ENCODE results near the gene KCNK10. TPM values are rescaled to one million over a fixed set of nuclear protein-coding genes. Genes with fewer than 3 reads are reported as not detected.

Gene KCNK10
- total RNA-seq, 4 donors from 2014 or later = 0.10 to 0.38 TPM; not detected in 2

- no peak for TF ChIP-seq POLR2A (IDR thresholded peaks at IDR 0.05)
- no peak for TF ChIP-seq CTCF (IDR thresholded peaks at IDR 0.05)
- no peak overlapping the region for H3K27ac ChIP-seq
- H3K4me3 ChIP-seq (replicated peaks in 1 of 3) = no peak overlapping the region
- 73 to 80% methylated on average over 4 of the region's 4 CpGs for WGBS, 2 donors
- no peak for DNase-seq
- no peaks in the 10 kb centered on the region for H3K36me3 ChIP-seq
- no peaks in the 10 kb centered on the region for H3K4me1 ChIP-seq
- intact Hi-C loops (cut with DNase I) = no loop called here
- no peaks in the 10 kb centered on the region for H3K9me3 ChIP-seq
- H3K27me3 ChIP-seq = no peaks in the 10 kb centered on the region
Observed at GRCh38 chr14:88258021-88258420, 65.0 kb downstream of the KCNK10 start.

GRCh38 chr14:88256997-88257950 lies 65.8 kb downstream of the KCNK10 start:
- Histone ChIP-seq H3K9me3 (no peaks in the 10 kb centered on the region), H3K4me1 (no peaks in the 10 kb centered on the region), H3K4me3 (replicated peaks in 1 of 3) (no peak overlapping the region), H3K27ac (no peak overlapping the region), H3K27me3 (no peaks in the 10 kb centered on the region), H3K36me3 (no peaks in the 10 kb centered on the region)
- TF ChIP-seq POLR2A (IDR thresholded peaks at IDR 0.05) = no peak
- no peak for TF ChIP-seq CTCF (IDR thresholded peaks at IDR 0.05)
- 58 to 59% methylated on average over 9 of the region's 9 CpGs for WGBS, 2 donors
- intact Hi-C loops (cut with DNase I) = no loop called here
- no peak for DNase-seq

GRCh38 chr14:88255798-88256197 lies 67.3 kb downstream of the KCNK10 start:
- H3K4me3 ChIP-seq (replicated peaks in 1 of 3) = no peak overlapping the region
- no peaks in the 10 kb centered on the region for H3K9me3 ChIP-seq
- no peaks in the 10 kb centered on the region for H3K27me3 ChIP-seq
- H3K27ac ChIP-seq = no peak overlapping the region
- no peaks in the 10 kb centered on the region for H3K4me1 ChIP-seq
- H3K36me3 ChIP-seq = no peaks in the 10 kb centered on the region
- WGBS, 2 donors = 55 to 70% methylated on average over 4 of the region's 4 CpGs
- intact Hi-C loops (cut with DNase I) = no loop called here
- no peak for DNase-seq
- no peak for TF ChIP-seq POLR2A (IDR thresholded peaks at IDR 0.05)
- TF ChIP-seq CTCF (IDR thresholded peaks at IDR 0.05) = no peak

- Histone ChIP-seq H3K9me3 (no peaks in the 10 kb centered on the region), H3K36me3 (no peaks in the 10 kb centered on the region), H3K27ac (no peak overlapping the region), H3K4me1 (no peaks in the 10 kb centered on the region), H3K4me3 (replicated peaks in 1 of 3) (no peak overlapping the region), H3K27me3 (no peaks in the 10 kb centered on the region)
- TF ChIP-seq POLR2A (IDR thresholded peaks at IDR 0.05) (no peak), CTCF (IDR thresholded peaks at IDR 0.05) (no peak)
- intact Hi-C loops (cut with DNase I) = no loop called here
- no peak for DNase-seq
- WGBS, 2 donors = 80 to 94% methylated on average over 1 of the region's 1 CpG
Observed at GRCh38 chr14:88255196-88255595, 67.9 kb downstream of the KCNK10 start.

GRCh38 chr14:88252498-88252897 lies 70.6 kb downstream of the KCNK10 start:
- WGBS, 2 donors = 78 to 80% methylated on average over 3 of the region's 3 CpGs
- H3K27me3 ChIP-seq = no peaks in the 10 kb centered on the region

More at GRCh38 chr14:88252498-88252897, 70.6 kb downstream of the KCNK10 start:
- H3K9me3 ChIP-seq = no peaks in the 10 kb centered on the region
- TF ChIP-seq CTCF (IDR thresholded peaks at IDR 0.05) (no peak), POLR2A (IDR thresholded peaks at IDR 0.05) (no peak)
- H3K27ac ChIP-seq = no peak overlapping the region
- H3K4me1 ChIP-seq = no peaks in the 10 kb centered on the region
- intact Hi-C loops (cut with DNase I) = no loop called here
- no peak overlapping the region for H3K4me3 ChIP-seq (replicated peaks in 1 of 3)
- DNase-seq = no peak
- no peaks in the 10 kb centered on the region for H3K36me3 ChIP-seq
